GM15510 (cell line): ENCODE results near the gene LRCH1.

ENCODE experiments used
- POLR2A ChIP-seq: IDR thresholded peaks from 3 replicates; pipeline ENCODE4 v1.6.1; 2011; ENCODE audit warnings: borderline replicate concordance; ENCODE audit not compliant: insufficient read length; ENCODE audit errors: extremely low read depth

The LRCH1 gene

GRCh38 chr13:46604226-46604990, 51.4 kb downstream of the LRCH1 start:
- no peak for TF ChIP-seq POLR2A

- no peak for TF ChIP-seq POLR2A
Observed at GRCh38 chr13:46605076-46605824, 52.3 kb downstream of the LRCH1 start.

GRCh38 chr13:46605825-46606554, 53.0 kb downstream of the LRCH1 start:
- no peak for TF ChIP-seq POLR2A

- no peak for TF ChIP-seq POLR2A
Observed at GRCh38 chr13:46606970-46607369, 54.0 kb downstream of the LRCH1 start.

- no peak for TF ChIP-seq POLR2A
Observed at GRCh38 chr13:46607768-46608564, 55.0 kb downstream of the LRCH1 start.

GRCh38 chr13:46609052-46609451, 56.1 kb downstream of the LRCH1 start:
- no peak for TF ChIP-seq POLR2A

- no peak for TF ChIP-seq POLR2A
Observed at GRCh38 chr13:46609726-46610125, 56.8 kb downstream of the LRCH1 start.

- no peak for TF ChIP-seq POLR2A
Observed at GRCh38 chr13:46612267-46612666, 59.3 kb downstream of the LRCH1 start.

- no peak for TF ChIP-seq POLR2A
Observed at GRCh38 chr13:46613409-46614049, 60.6 kb downstream of the LRCH1 start.

- TF ChIP-seq POLR2A, result no peak
Observed at GRCh38 chr13:46614582-46614981, 61.6 kb downstream of the LRCH1 start.

GRCh38 chr13:46615888-46616531, 63.0 kb downstream of the LRCH1 start:
- no peak for TF ChIP-seq POLR2A

- no peak for TF ChIP-seq POLR2A
Observed at GRCh38 chr13:46617229-46617721, 64.3 kb downstream of the LRCH1 start.

GRCh38 chr13:46617885-46618284, 64.9 kb downstream of the LRCH1 start:
- no peak for TF ChIP-seq POLR2A
